Heart left ventricle (tissue), 16 donors: ENCODE data around the gene MISP. TPM values are rescaled to one million over a fixed set of nuclear protein-coding genes. Genes with fewer than 3 reads are reported as not detected.

Source experiments
- ATAC-seq, 4 donors: fragments of 200-7000 bp; cut with Tn5 transposase; one replicate each; pipeline ENCODE4 v1.9.1; 2020 to 2022; ENCODE audit warnings: moderate library complexity in 4 of 4, mild to moderate bottlenecking in 3 of 4, moderate number of reproducible peaks in 1 of 4
- DNase-seq, 5 donors: peaks; one replicate each; pipeline ENCODE4 v3.0.0-alpha.2; 2020
- H3K27ac ChIP-seq, 12 donors: fragments of 200-600 bp; sonication (generic) in 4 of 12; one replicate each; pipeline versions ENCODE4 v1.5.0 to v1.8.0; 2016 to 2022; ENCODE audit warnings: mild to moderate bottlenecking in 2 of 12
- H3K27me3 ChIP-seq, 9 donors: fragments of 200-600 bp; sonication (generic) in 2 of 9; one replicate each; pipeline versions ENCODE4 v1.5.1 to v1.8.0; 2016 to 2022; ENCODE audit warnings: mild to moderate bottlenecking in 3 of 9
- H3K36me3 ChIP-seq, 9 donors: fragments of 200-600 bp; sonication (generic) in 2 of 9; one replicate each; pipeline versions ENCODE4 v1.5.0 to v1.8.0; 2018 to 2022; ENCODE audit warnings: mild to moderate bottlenecking in 2 of 9
- H3K4me1 ChIP-seq, 12 donors: fragments of 200-600 bp; sonication (generic) in 4 of 12; one replicate each; pipeline versions ENCODE4 v1.5.0 to v1.8.0; 2016 to 2022; ENCODE audit warnings: mild to moderate bottlenecking in 3 of 12
- H3K4me3 ChIP-seq, 12 donors: fragments of 200-600 bp; sonication (generic) in 4 of 12; one replicate each; pipeline versions ENCODE4 v1.5.0 to v1.8.0; 2017 to 2022; ENCODE audit warnings: mild to moderate bottlenecking in 9 of 12, moderate library complexity in 4 of 12
- H3K9me3 ChIP-seq, 12 donors: fragments of 200-600 bp; sonication (generic) in 4 of 12; one replicate each; pipeline versions ENCODE4 v1.5.0 to v1.8.0; 2016 to 2022; ENCODE audit warnings: mild to moderate bottlenecking in 1 of 12
- CTCF ChIP-seq, 12 donors: fragments of 200-600 bp; sonication (generic) in 4 of 12; IDR thresholded peaks; one replicate each; pipeline versions ENCODE4 v1.5.0 to v1.8.0; 2018 to 2022; ENCODE audit warnings: antibody characterized with exemption in 12 of 12, mild to moderate bottlenecking in 5 of 12
- POLR2A ChIP-seq, 2 donors: fragments of 450-650 bp; IDR thresholded peaks; one replicate each; pipeline ENCODE4 v1.6.1; 2017; ENCODE audit warnings: antibody characterized with exemption in 2 of 2, mild to moderate bottlenecking in 2 of 2, moderate library complexity in 2 of 2
- WGBS, 4 donors: extraction: QIAGEN DNeasy Blood & Tissue Kit in 2 of 4; methylation state at CpG; one replicate each; pipeline versions ENCODE4 v1.1.5 to v1.1.7; 2013 to 2018; 5-methylcytosine and 5-hydroxymethylcytosine counted together
- intact Hi-C, 10 donors: fragments of 100-400 bp; cut with DNase I; formaldehyde crosslinking; loops; one replicate each; pipeline versions ENCODE4 v1.11.1 to v1.14.2; 2022
- polyA plus RNA-seq, 2 donors: library from polyadenylated mRNA; stranded (reverse); fragments of 200-250 nt; gene quantifications; one replicate each; pipeline ENCODE4 v1.2.3, GENCODE V29; 2013
- total RNA-seq, 9 donors: library from RNA; depleted of rRNA in 2 of 9; stranded (reverse); fragments of >200 nt in 2 of 9; fragmentation: NEBNext Ultra II Directional in 3 of 9; extraction: Animal tissue kit (Norgen Biotek cat#: 25700) in 3 of 9; gene quantifications; one replicate each; pipeline versions ENCODE4 v1.1.0 to v1.2.4, GENCODE V29; 2016 to 2023
- donor health status: ischemic (EF 13 %, LVEDD 7.1; RV severe dilation, severe dysfunction).
- donor health status: healthy with polysubstance abuse.
- donor health status: DM: no; HTN: yes; CAD: no.
- donor health status: DM: no; HTN: no; CAD: no.
- donor health status: ischemic (EF 25% LVEDD 6.9; RV normal size, moderate dysfunction).
- donor health status: ischemic (EF 25% LVEDD 5.7; RV mildly dilated, moderate dysfunction).
- donor health status: healthy.
- donor health status: DM: yes; HTN: yes; CAD: no.
- donor health status: ischemic (EF 35%, LVEDD 5.7; RV mildly dilated, moderate dysfunction).
- donor health status: nonischemic (EF 11% LVEDD 7.7; RV severe dilation, severe dysfunction).
- donor health status: DM: yes; HTN: yes; CAD: no.
- donor health status: PGD.
- donor health status: ischemic (EF 29% LVEDD 5.4; RV normal size, mild dysfunction).
- donor health status: nonischemic (EF 23%, LVEDD 6.1; RV moderate dilation, normal function).

Gene MISP
- total and polyA plus RNA-seq, 11 donors = 0.06 to 1.1 TPM; not detected in 9

- DNase-seq (no peak), ATAC-seq (no peak)
- Histone ChIP-seq H3K4me3 (peak overlapping the region in 6 of 12 donors; percentile 2 to 26 (median 14)), H3K27ac (peak overlapping the region; percentile 57 to 86 (median 75)), H3K27me3 (no peaks in the 10 kb centered on the region), H3K9me3 (no peaks in the 10 kb centered on the region), H3K36me3 (no peaks in the 10 kb centered on the region), H3K4me1 (peaks cover 7 to 54% (median 32%) of the 10 kb centered on the region in 12 donors)
- intact Hi-C loops = no loop called here
- 62 to 69% (median 63%) methylated on average over 9 of the region's 9 CpGs for WGBS, 4 donors
- TF ChIP-seq POLR2A (IDR thresholded peaks at IDR 0.05) = no peak
- TF ChIP-seq CTCF (IDR thresholded peaks at IDR 0.05) = no peak
Measured at GRCh38 chr19:789701-790060, 38.8 kb downstream of the MISP start.

- no peak for TF ChIP-seq CTCF (IDR thresholded peaks at IDR 0.05)
- Histone ChIP-seq H3K4me3 (no peak overlapping the region), H3K27me3 (no peaks in the 10 kb centered on the region), H3K36me3 (no peaks in the 10 kb centered on the region), H3K9me3 (no peaks in the 10 kb centered on the region), H3K27ac (peak overlapping the region in 11 of 12 donors; percentile 31 to 86 (median 78)), H3K4me1 (peaks cover 7 to 60% (median 36%) of the 10 kb centered on the region in 12 donors)
- DNase-seq = no peak
- no peak for ATAC-seq
- 72 to 81% (median 79%) methylated on average over 26 of the region's 26 CpGs for WGBS, 4 donors
- intact Hi-C loops = no loop called here
Measured at GRCh38 chr19:791007-791566, 40.2 kb downstream of the MISP start.

GRCh38 chr19:791567-792305, 40.8 kb downstream of the MISP start:
- Histone ChIP-seq H3K9me3 (no peaks in the 10 kb centered on the region), H3K4me3 (no peak overlapping the region), H3K27ac (peak overlapping the region in 11 of 12 donors; percentile 53 to 86 (median 76)), H3K27me3 (no peaks in the 10 kb centered on the region), H3K4me1 (peaks cover 7 to 64% (median 41%) of the 10 kb centered on the region in 12 donors), H3K36me3 (no peaks in the 10 kb centered on the region)
- ATAC-seq (peak in 2 of 4 donors; percentile 21 to 22), DNase-seq (peak in 2 of 5 donors; percentile 37 to 69)
- no peak for TF ChIP-seq POLR2A (IDR thresholded peaks at IDR 0.05)
- no peak for TF ChIP-seq CTCF (IDR thresholded peaks at IDR 0.05)
- WGBS, 4 donors = 45 to 61% (median 54%) methylated on average over 8 of the region's 8 CpGs
- intact Hi-C loops = no loop called here

- no peak for TF ChIP-seq CTCF (IDR thresholded peaks at IDR 0.05)
- TF ChIP-seq POLR2A (IDR thresholded peaks at IDR 0.05) = no peak
- no peaks in the 10 kb centered on the region for H3K36me3 ChIP-seq
- intact Hi-C loops = no loop called here
- ATAC-seq (no peak), DNase-seq (peak in 1 of 5 donors; percentile 29)
- peaks cover 7 to 63% (median 40%) of the 10 kb centered on the region in 12 donors for H3K4me1 ChIP-seq
- H3K27ac ChIP-seq = peak overlapping the region in 11 of 12 donors; percentile 42 to 86 (median 74)
- H3K4me3 ChIP-seq = no peak overlapping the region
- no peaks in the 10 kb centered on the region for H3K27me3 ChIP-seq
- 56 to 63% (median 62%) methylated on average over 12 to 16 of the region's 16 CpGs for WGBS, 4 donors
- no peaks in the 10 kb centered on the region for H3K9me3 ChIP-seq
Measured at GRCh38 chr19:792306-792885, 41.5 kb downstream of the MISP start.
